K562 (cell line): ENCODE measurements around the gene SURF6. TPM values are rescaled to one million over a fixed set of nuclear protein-coding genes. Genes with fewer than 3 reads are reported as not detected.
A peak's percentile ranks its signal among the peaks of the same experiment; 100 is the strongest.
"Not testable (repeated sequence)": the region's sequence is repeated elsewhere in the genome, so short reads cannot be mapped to it uniquely, and the experiment has no call there.

Experiments
- ATAC-seq: fragments of 200-7000 bp; cut with Tn5 transposase; 3 replicates; pipeline ENCODE4 v1.9.1; 2020; ENCODE audit warnings: moderate library complexity
- BruUV-seq: library from RNA; stranded (reverse); fragments of 400-500 nt; replicated peaks from 2 replicates; lab custom pipeline; 2021; lab: Mats Ljungman, UMichigan
- CTCF ChIA-PET: fragments of 300-600 bp; formaldehyde crosslinking; extraction: SDS; loops from one replicate; lab custom pipeline; 2021; ENCODE audit warnings: low intra/inter-chr PET ratio; lab: Yijun Ruan, JAX
- POLR2A ChIA-PET: fragments of 300-600, 350-650 bp; sonication (Branson Sonifier 250); formaldehyde crosslinking; extraction: SDS; loops from one replicate; lab custom pipeline; 2021; ENCODE audit warnings: antibody characterized with exemption, inconsistent platforms; lab: Yijun Ruan, JAX
- DNase-seq, 4 experiments: peaks; one replicate each; pipeline versions ENCODE4 v3.0.0 to v3.0.0-alpha.2; 2011 to 2018; ENCODE audit warnings: low spot score in 3 of 4, mixed read lengths in 3 of 4; ENCODE audit errors: extremely low read depth in 1 of 4
- FAIRE-seq: peaks from 2 replicates; lab custom pipeline; 2011; peaks lifted over from hg19 to GRCh38; lab: Jason Lieb, UNC
- H2AFZ ChIP-seq: 2 replicates; pipeline ENCODE4 v1.6.0; 2011; ENCODE audit warnings: low read depth, low read length, control low read depth, inconsistent platforms
- H3K27ac ChIP-seq: fragments of 200-600 bp; 3 replicates; pipeline ENCODE4 v1.8.0; 2011; ENCODE audit warnings: low read depth, mild to moderate bottlenecking, control low read depth, inconsistent platforms, low read length, moderate library complexity, mixed read lengths; ENCODE audit errors: extremely low read depth
- H3K27me3 ChIP-seq, 2 experiments: fragments of 300-600 bp in 1 of 2; 2 replicates in 1 of 2; 3 replicates in 1 of 2; pipeline versions ENCODE4 v1.6.0 to v1.8.0; 2011; ENCODE audit warnings: inconsistent platforms in 2 of 2, low read length in 2 of 2, mild to moderate bottlenecking in 1 of 2, mixed read lengths in 1 of 2, moderate library complexity in 1 of 2; ENCODE audit not compliant: control insufficient read depth in 2 of 2, insufficient read depth in 2 of 2
- H3K36me3 ChIP-seq: fragments of 300-600 bp; 3 replicates; pipeline ENCODE4 v1.8.0; 2011; ENCODE audit warnings: mild to moderate bottlenecking, low read length, inconsistent platforms; ENCODE audit not compliant: control insufficient read depth, insufficient read depth
- H3K4me1 ChIP-seq, 2 experiments: fragments of 200-600 bp in 1 of 2; replicated peaks in 1 of 2; 2 replicates in 1 of 2; 3 replicates in 1 of 2; pipeline versions ENCODE4 v1.5.1 to v1.8.0; 2011; ENCODE audit warnings: inconsistent platforms in 2 of 2, low read length in 2 of 2, mild to moderate bottlenecking in 1 of 2, mixed read lengths in 1 of 2, moderate library complexity in 1 of 2; ENCODE audit not compliant: control insufficient read depth in 2 of 2, insufficient read depth in 2 of 2
- H3K4me2 ChIP-seq: 2 replicates; pipeline ENCODE4 v1.6.1; 2011; ENCODE audit warnings: low read length, control low read depth, inconsistent platforms, mixed read lengths; ENCODE audit not compliant: insufficient read depth
- H3K4me3 ChIP-seq: fragments of 200-600 bp; sonication (generic), shearing (Covaris generic); 2 replicates; pipeline ENCODE4 v1.5.1; 2016; ENCODE audit warnings: control low read depth, inconsistent platforms
- H3K79me2 ChIP-seq: fragments of 200-600 bp; 3 replicates; pipeline ENCODE4 v1.8.0; 2011; ENCODE audit warnings: low read length, inconsistent platforms; ENCODE audit not compliant: control insufficient read depth, insufficient read depth
- H3K9ac ChIP-seq, 2 experiments: 2 replicates each; pipeline versions ENCODE4 v1.6.0 to v1.6.1; 2011; ENCODE audit warnings: low read depth in 2 of 2, low read length in 2 of 2, control low read depth in 1 of 2, inconsistent platforms in 1 of 2, mild to moderate bottlenecking in 1 of 2, mixed read lengths in 1 of 2; ENCODE audit not compliant: insufficient read depth in 1 of 2
- H3K9me1 ChIP-seq: one replicate; pipeline ENCODE4 v1.6.0; 2011; ENCODE audit warnings: inconsistent platforms, mild to moderate bottlenecking, low read length, moderate library complexity; ENCODE audit not compliant: control insufficient read depth, insufficient read depth
- H3K9me3 ChIP-seq: replicated peaks from 2 replicates; pipeline ENCODE4 v1.5.1; 2011; ENCODE audit warnings: low read depth, low read length, inconsistent platforms; ENCODE audit not compliant: control insufficient read depth, insufficient read depth
- H4K20me1 ChIP-seq: replicated peaks from 2 replicates; pipeline ENCODE4 v1.6.1; 2011; ENCODE audit warnings: low read length, inconsistent platforms, mixed read lengths; ENCODE audit not compliant: control insufficient read depth, insufficient read depth
- CEBPB ChIP-seq: fragments of 450-650 bp; IDR thresholded peaks from 2 replicates; pipeline ENCODE4 v1.6.1; 2016; ENCODE audit warnings: missing genetic modification characterization, missing compliant biosample characterization
- NR2F6 ChIP-seq: fragments of 450-650 bp; formaldehyde crosslinking; IDR thresholded peaks from 2 replicates; pipeline ENCODE4 v1.4.0; 2020; ENCODE audit warnings: mild to moderate bottlenecking
- PPARD ChIP-seq: fragments of 250-450 bp; sonication (Bioruptor Pico); IDR thresholded peaks from 2 replicates; pipeline ENCODE4 v1.8.0; 2022; ENCODE audit warnings: inconsistent platforms, mild to moderate bottlenecking, moderate library complexity
- RHOXF2B ChIP-seq: fragments of 250-450 bp; sonication (Bioruptor Pico); conservative IDR thresholded peaks from 2 replicates; pipeline ENCODE4 v1.5.1; 2021
- SNAPC5 ChIP-seq: fragments of 250-450 bp; sonication (Bioruptor Pico); IDR thresholded peaks from 2 replicates; pipeline ENCODE4 v1.8.0; 2021; ENCODE audit warnings: moderate library complexity, mild to moderate bottlenecking, inconsistent platforms
- TAF15 ChIP-seq: fragments of 200-400 bp; formaldehyde crosslinking; IDR thresholded peaks from 2 replicates; pipeline ENCODE4 v1.6.1; 2017; ENCODE audit warnings: mild to moderate bottlenecking, low read depth, low read length, moderate library complexity
- WGBS: fragments of 100-300 bp; shearing (Covaris generic); methylation state at CpG from one replicate; pipeline ENCODE4 v1.1.6; 2016; ENCODE audit warnings: low coverage, mixed read lengths; ENCODE audit not compliant: insufficient coverage; ENCODE audit errors: missing lambda C conversion rate; 5-methylcytosine and 5-hydroxymethylcytosine counted together
- in situ Hi-C: fragments of 300-500 bp; cut with MboI; formaldehyde crosslinking; loops from 4 replicates; pipeline ENCODE4 v1.15.0; 2018; ENCODE audit warnings: inconsistent platforms, mixed read lengths
- intact Hi-C: fragments of 100-400 bp; cut with micrococcal nuclease; formaldehyde crosslinking; loops from 2 replicates; pipeline ENCODE4 v1.14.2; 2022
- polyA plus RNA-seq, 8 experiments: library from polyadenylated mRNA; depleted of rRNA in 4 of 8; stranded (reverse) in 5 of 8; unstranded in 3 of 8; fragments of >200 nt; fragmentation: Nextera tagmentation in 2 of 8; fragmentation: Illumina TruSeq in 1 of 8; extraction: Ambion mirVana in 2 of 8; extraction: Trizol in 1 of 8; gene quantifications; 2 replicates each; pipeline versions ENCODE4 v1.2.1 to v1.2.3, GENCODE V29; 2011 to 2014; ENCODE audit warnings: inconsistent platforms in 1 of 8, missing spikeins in 1 of 8
- total RNA-seq, 7 experiments: library from RNA; depleted of rRNA in 6 of 7; stranded (reverse); fragments of >200 nt in 6 of 7; fragmentation: Illumina TruSeq in 2 of 7; extraction: Trizol in 2 of 7; gene quantifications; 2 replicates each; pipeline versions ENCODE4 v1.2.1 to v1.2.3, GENCODE V29; 2011 to 2021; ENCODE audit warnings: low replicate concordance in 1 of 7

SURF6 gene
- total and polyA plus RNA-seq, 9 of the 15 experiments (the other 6 are each of a cell fraction or from before 2014, with no cell fraction given) = 1.4 to 68.3 (median 14.7) TPM

- TF ChIP-seq PPARD (CRISPR knock-in tag) (no peak), RHOXF2B (CRISPR knock-in tag) (no peak), NR2F6 (CRISPR knock-in tag) (no peak), SNAPC5 (CRISPR knock-in tag) (no peak), TAF15 (no peak)
Observed at GRCh38 chr9:133339641-133340040, 3.7 kb upstream of the SURF6 start (continued).

DNA sequence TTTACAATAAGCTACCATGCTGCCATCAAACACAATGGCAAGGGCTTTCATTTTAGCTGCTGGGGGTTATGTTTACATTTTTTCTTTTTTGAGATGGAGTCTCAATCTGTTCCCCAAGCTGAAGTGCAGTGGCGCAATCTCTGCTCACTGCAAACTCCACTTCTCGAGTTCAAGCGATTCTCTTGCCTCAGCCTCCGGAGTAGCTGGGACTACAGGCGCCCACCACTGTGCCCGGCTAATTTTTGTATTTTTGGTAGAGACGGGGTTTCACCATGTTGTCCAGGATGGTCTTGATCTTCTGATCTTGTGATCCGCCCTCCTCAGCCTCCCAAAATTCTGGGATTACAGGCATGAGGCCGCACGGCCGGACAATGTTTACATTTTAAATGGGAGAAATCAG lies 1.1 kb downstream of the SURF6 start:
- Histone ChIP-seq H3K79me2 (peaks cover 39% of the 10 kb centered on the region), H3K4me2 (peak overlapping the region; percentile 100), H3K4me1 (peaks cover 6 to 42% of the 10 kb centered on the region in 2 experiments; a peak in 4 of 5 replicates), H3K4me3 (peak overlapping the region; percentile 77), H3K9ac (peak overlapping the region; percentile 85 to 96; a peak in 3 of 4 replicates), H3K36me3 (peaks cover 66% of the 10 kb centered on the region)
- intact Hi-C loops, H3K27me3 ChIP-seq, DNase-seq, BruUV-seq, H2AFZ ChIP-seq, H3K27ac ChIP-seq, H3K9me3 ChIP-seq, H4K20me1 ChIP-seq, ATAC-seq, H3K9me1 ChIP-seq: not testable (repeated sequence)
- WGBS = 20% methylated on average over 11 of the region's 11 CpGs
- peak; percentile 48 for FAIRE-seq
- POLR2A ChIA-PET = interaction anchor here (0.8 to 2.3 kb wide), 5 partner anchors 13 to 67 kb away, joined by 3 to 9 read pairs (median 3); partner anchors contain the start of genes MED22 and RPL7A
- in situ Hi-C loops = loop anchor here (5.0 kb wide), 1 partner anchor 148 kb away; no protein-coding TSS in a partner anchor
- TF ChIP-seq CEBPB = peak; percentile 37; the same call in 1 of the 2 replicates
- CTCF ChIA-PET = interaction anchor here (0.9 kb wide), 1 partner anchor 150 kb away, joined by 5 read pairs; no protein-coding TSS in a partner anchor
